Measurements from ENCODE around the gene ANKRD13A. TPM values are rescaled to one million over a fixed set of nuclear protein-coding genes. Genes with fewer than 3 reads are reported as not detected.
"Not testable (repeated sequence)": the region's sequence is repeated elsewhere in the genome, so short reads cannot be mapped to it uniquely, and the experiment has no call there.

The ANKRD13A gene
- total RNA-seq, 2 donors from 2014 or later = 33.0 to 35.0 TPM

DNA sequence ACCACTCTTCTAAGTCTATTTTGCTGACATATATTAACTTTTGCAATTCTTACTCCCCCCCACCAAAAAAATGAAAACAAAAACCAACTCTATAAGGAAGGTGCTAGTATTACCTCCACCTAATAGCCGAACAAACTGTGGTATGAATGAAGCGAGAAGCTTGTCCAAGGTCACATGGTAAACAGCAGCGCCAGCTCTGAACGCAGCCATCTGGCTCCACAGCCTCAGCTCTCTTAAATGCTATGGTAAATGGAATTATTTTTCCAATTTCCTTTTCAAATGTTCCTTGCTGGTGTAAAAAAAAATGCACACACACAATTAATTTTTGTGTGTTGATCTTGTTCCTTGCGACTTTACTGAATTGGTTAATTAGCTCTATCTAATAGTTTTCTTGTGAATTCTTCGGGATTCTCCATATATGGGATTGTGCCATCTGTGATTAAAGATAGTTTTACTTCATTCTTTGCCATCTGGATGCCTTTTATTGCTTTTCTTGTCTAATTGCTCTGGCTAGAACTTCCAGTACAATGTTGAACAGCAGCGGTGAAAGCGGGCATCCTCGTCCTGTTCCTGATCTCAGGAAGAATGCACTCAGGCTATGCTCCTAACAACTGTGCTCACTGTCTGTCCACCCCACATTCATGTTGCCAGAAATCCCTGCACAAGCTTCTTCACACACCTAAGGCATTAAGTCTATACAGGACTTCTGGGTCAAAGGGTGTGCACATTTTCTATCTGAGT is 59.8 kb downstream of the ANKRD13A start:
- TF ChIP-seq CTCF (IDR thresholded peaks at IDR 0.05) (no peak), POLR2A (IDR thresholded peaks at IDR 0.05) (no peak)
- DNase-seq = no peak
- H3K4me3 ChIP-seq = no peak overlapping the region
- WGBS, 2 donors = 58 to 64% methylated on average over 9 of the region's 9 CpGs
- H3K27ac ChIP-seq = no peak overlapping the region
- intact Hi-C loops (cut with DNase I) = no loop called here
- no peaks in the 10 kb centered on the region for H3K27me3 ChIP-seq
- H3K9me3 ChIP-seq = no peaks in the 10 kb centered on the region
- H3K4me1 ChIP-seq = no peaks in the 10 kb centered on the region
- H3K36me3 ChIP-seq (replicated peaks in 1 of 2; ENCODE audit: insufficient read depth in 1 of 2, low read depth in 2 of 2) = no peaks in the 10 kb centered on the region
- no peak for ATAC-seq

DNA sequence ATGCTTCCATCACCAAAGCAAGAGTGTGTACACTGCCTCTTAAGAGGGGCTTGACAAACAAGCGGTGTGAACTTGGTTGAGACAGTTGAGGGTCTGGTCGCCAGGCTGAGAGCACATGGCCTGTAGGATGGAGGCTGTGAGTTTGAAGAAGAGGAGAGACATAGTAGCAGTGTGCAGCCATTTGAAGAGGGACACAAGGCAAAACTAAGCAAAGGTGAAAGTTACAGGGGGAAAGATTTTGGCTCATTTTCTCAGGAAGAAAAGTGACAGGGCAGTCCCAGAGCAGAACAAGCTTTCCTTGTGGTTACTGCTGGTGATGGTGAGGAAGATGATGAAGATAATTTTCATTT is 60.4 kb downstream of the ANKRD13A start:
- 48 to 89% methylated on average over 2 of the region's 2 CpGs for WGBS, 2 donors
- Histone ChIP-seq H3K9me3 (no peaks in the 10 kb centered on the region), H3K36me3 (replicated peaks in 1 of 2; ENCODE audit: insufficient read depth in 1 of 2, low read depth in 2 of 2) (no peaks in the 10 kb centered on the region), H3K27me3 (no peaks in the 10 kb centered on the region), H3K4me3 (no peak overlapping the region), H3K4me1 (no peaks in the 10 kb centered on the region), H3K27ac (no peak overlapping the region)
- ATAC-seq (no peak), DNase-seq (no peak)
- intact Hi-C loops (cut with DNase I) = no loop called here
- no peak for TF ChIP-seq POLR2A (IDR thresholded peaks at IDR 0.05)
- TF ChIP-seq CTCF (IDR thresholded peaks at IDR 0.05) = no peak

- no peak overlapping the region for H3K27ac ChIP-seq
- DNase-seq = no peak
- no peaks in the 10 kb centered on the region for H3K9me3 ChIP-seq
- H3K27me3 ChIP-seq = no peaks in the 10 kb centered on the region
- H3K36me3 ChIP-seq (replicated peaks in 1 of 2; ENCODE audit: insufficient read depth in 1 of 2, low read depth in 2 of 2) = no peaks in the 10 kb centered on the region
- H3K4me1 ChIP-seq = no peaks in the 10 kb centered on the region
- H3K4me3 ChIP-seq = no peak overlapping the region
- intact Hi-C loops (cut with DNase I) = no loop called here
- no peak for ATAC-seq
- 90 to 94% methylated on average over 2 of the region's 2 CpGs for WGBS, 2 donors
- no peak for TF ChIP-seq POLR2A (IDR thresholded peaks at IDR 0.05)
- TF ChIP-seq CTCF (IDR thresholded peaks at IDR 0.05) = no peak
Observed at GRCh38 chr12:110062241-110062640, 63.0 kb downstream of the ANKRD13A start.

DNA sequence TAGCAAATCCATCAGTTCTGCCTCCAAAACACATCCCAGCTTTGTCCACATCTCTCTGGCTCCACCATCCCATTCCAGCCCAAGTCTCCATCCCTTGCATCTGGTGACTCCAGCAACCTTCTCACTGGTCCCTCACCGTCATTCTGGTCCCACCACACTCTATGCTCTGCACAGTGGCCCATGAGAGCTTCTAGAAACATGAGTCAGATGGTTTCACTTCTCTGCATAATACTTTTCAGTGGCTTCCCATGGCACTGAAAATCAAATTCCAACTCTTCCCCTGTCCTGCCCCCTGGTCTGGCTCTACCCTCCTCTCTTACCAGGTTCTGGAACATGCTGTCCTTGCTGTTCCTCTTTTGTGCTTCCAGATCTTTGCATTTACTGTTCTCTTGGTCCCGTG is 66.3 kb downstream of the ANKRD13A start:
- 70 to 89% methylated on average over 2 of the region's 2 CpGs for WGBS, 2 donors
- intact Hi-C loops (cut with DNase I) = no loop called here
- TF ChIP-seq POLR2A (IDR thresholded peaks at IDR 0.05) = no peak
- TF ChIP-seq CTCF (IDR thresholded peaks at IDR 0.05) = no peak
- H3K27ac ChIP-seq = no peak overlapping the region
- no peaks in the 10 kb centered on the region for H3K4me1 ChIP-seq
- ATAC-seq (no peak), DNase-seq (no peak)
- no peak overlapping the region for H3K4me3 ChIP-seq
- no peaks in the 10 kb centered on the region for H3K27me3 ChIP-seq
- no peaks in the 10 kb centered on the region for H3K36me3 ChIP-seq (replicated peaks in 1 of 2; ENCODE audit: insufficient read depth in 1 of 2, low read depth in 2 of 2)
- H3K9me3 ChIP-seq = no peaks in the 10 kb centered on the region

- Histone ChIP-seq H3K9me3 (no peaks in the 10 kb centered on the region), H3K36me3 (replicated peaks in 1 of 2; ENCODE audit: insufficient read depth in 1 of 2, low read depth in 2 of 2) (no peaks in the 10 kb centered on the region), H3K27ac (no peak overlapping the region), H3K4me1 (no peaks in the 10 kb centered on the region), H3K27me3 (no peaks in the 10 kb centered on the region), H3K4me3 (no peak overlapping the region)
- no peak for ATAC-seq
- 72 to 85% methylated on average over 5 to 7 of the region's 7 CpGs for WGBS, 2 donors
- no peak for TF ChIP-seq POLR2A (IDR thresholded peaks at IDR 0.05)
- TF ChIP-seq CTCF (IDR thresholded peaks at IDR 0.05) = no peak
- intact Hi-C loops (cut with DNase I) = no loop called here
- no peak for DNase-seq
Observed at GRCh38 chr12:110067531-110067930, 68.3 kb downstream of the ANKRD13A start.

DNA sequence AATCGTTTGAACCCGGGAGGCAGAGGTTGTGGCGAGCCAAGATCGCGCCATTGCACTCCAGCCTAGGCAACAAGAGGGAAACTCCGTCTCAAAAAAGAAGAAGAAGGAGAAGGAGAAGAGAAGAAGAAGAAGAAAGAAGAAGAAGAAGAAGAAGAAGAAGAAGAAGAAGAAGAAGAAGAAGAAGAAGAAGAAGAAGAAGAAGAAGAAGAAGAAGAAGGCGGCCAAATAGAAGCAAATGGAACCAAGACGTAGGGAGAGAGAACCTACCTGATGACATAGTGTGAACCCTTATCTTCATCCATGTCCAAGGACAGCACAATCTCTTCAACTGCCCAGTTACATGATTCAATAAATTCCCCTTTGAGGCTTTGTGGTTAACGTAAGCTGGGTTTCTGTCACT is 68.9 kb downstream of the ANKRD13A start:
- H3K27me3 ChIP-seq; H3K27ac ChIP-seq; H3K4me3 ChIP-seq; ATAC-seq; H3K9me3 ChIP-seq; H3K4me1 ChIP-seq; DNase-seq; H3K36me3 ChIP-seq (replicated peaks in 1 of 2; ENCODE audit: insufficient read depth in 1 of 2, low read depth in 2 of 2); intact Hi-C loops (cut with DNase I): not testable (repeated sequence)
- 78 to 86% methylated on average over 9 of the region's 9 CpGs for WGBS, 2 donors

Measured in body of pancreas (tissue), 4 donors.